Hepatocyte (in vitro differentiated cells): ENCODE data around the gene ATOH8. TPM values are rescaled to one million over a fixed set of nuclear protein-coding genes. Genes with fewer than 3 reads are reported as not detected.
A peak's percentile ranks its signal among the peaks of the same experiment; 100 is the strongest.
"Not testable (repeated sequence)": the region's sequence is repeated elsewhere in the genome, so short reads cannot be mapped to it uniquely, and the experiment has no call there.

Source experiments
- DNase-seq: peaks from one replicate; pipeline ENCODE4 v3.0.0-alpha.2; 2016; ENCODE audit warnings: low spot score
- H2AFZ ChIP-seq: fragments of 200-600 bp; sonication (generic); 2 replicates; pipeline ENCODE4 v1.6.0; 2016; ENCODE audit warnings: antibody characterized with exemption, mild to moderate bottlenecking
- H3K27ac ChIP-seq: fragments of 200-600 bp; sonication (generic); 2 replicates; pipeline ENCODE4 v1.5.1; 2016; ENCODE audit warnings: mild to moderate bottlenecking
- H3K27me3 ChIP-seq: fragments of 200-600 bp; sonication (generic); 2 replicates; pipeline ENCODE4 v1.6.1; 2016
- H3K36me3 ChIP-seq: fragments of 200-600 bp; sonication (generic); replicated peaks from 2 replicates; pipeline ENCODE4 v1.5.1; 2016; ENCODE audit warnings: low read depth; ENCODE audit not compliant: insufficient read depth
- H3K4me1 ChIP-seq: fragments of 200-600 bp; sonication (generic); 2 replicates; pipeline ENCODE4 v1.5.1; 2016; ENCODE audit warnings: mild to moderate bottlenecking, moderate library complexity; ENCODE audit not compliant: insufficient read depth
- H3K4me2 ChIP-seq: fragments of 200-600 bp; sonication (generic); 2 replicates; pipeline ENCODE4 v1.6.0; 2016
- H3K4me3 ChIP-seq: fragments of 200-600 bp; sonication (generic); 2 replicates; pipeline ENCODE4 v1.5.1; 2016; ENCODE audit warnings: mild to moderate bottlenecking
- H3K79me2 ChIP-seq: fragments of 200-600 bp; sonication (generic); 2 replicates; pipeline ENCODE4 v1.6.0; 2017; ENCODE audit warnings: mild to moderate bottlenecking
- H3K9me2 ChIP-seq: fragments of 200-600 bp; sonication (generic); replicated peaks from 2 replicates; pipeline ENCODE4 v1.6.0; 2017; ENCODE audit warnings: mild to moderate bottlenecking; ENCODE audit not compliant: insufficient read depth
- H3K9me3 ChIP-seq: fragments of 200-600 bp; sonication (generic); 2 replicates; pipeline ENCODE4 v1.5.1; 2016; ENCODE audit warnings: low read depth, mild to moderate bottlenecking
- H4K20me1 ChIP-seq: fragments of 200-600 bp; sonication (generic); 2 replicates; pipeline ENCODE4 v1.6.0; 2016; ENCODE audit warnings: mild to moderate bottlenecking; ENCODE audit not compliant: insufficient read depth, poor library complexity, severe bottlenecking
- EZH2 ChIP-seq: fragments of 200-600 bp; sonication (generic); IDR thresholded peaks from 2 replicates; pipeline ENCODE4 v1.6.1; 2016; ENCODE audit warnings: antibody characterized with exemption, mild to moderate bottlenecking, borderline replicate concordance
- EZH2phosphoT487 ChIP-seq: fragments of 200-600 bp; sonication (generic); IDR thresholded peaks from one replicate; pipeline ENCODE4 v1.6.1; 2018; ENCODE audit warnings: antibody characterized with exemption, mild to moderate bottlenecking, low read depth, moderate library complexity; ENCODE audit not compliant: unreplicated experiment, severe bottlenecking
- WGBS: methylation state at CpG from one replicate; pipeline ENCODE4 v1.1.6; 2016; ENCODE audit warnings: low lambda C conversion rate; ENCODE audit errors: missing lambda C conversion rate; 5-methylcytosine and 5-hydroxymethylcytosine counted together
- polyA plus RNA-seq: library from polyadenylated mRNA; unstranded; fragments of >200 nt; fragmentation: Nextera tagmentation; extraction: Ambion mirVana; gene quantifications from 2 replicates; pipeline ENCODE4 v1.2.1, GENCODE V29; 2016
- total RNA-seq: library from RNA; depleted of rRNA; stranded (reverse); fragments of >200 nt; gene quantifications from 2 replicates; pipeline ENCODE4 v1.2.3, GENCODE V29; 2014
- TF ChIP-seq, protein P1 (sequence below): fragments of 200-600 bp; sonication (generic); IDR thresholded peaks from 2 replicates; pipeline ENCODE4 v1.5.1; 2016; ENCODE audit warnings: antibody characterized with exemption, mild to moderate bottlenecking; ENCODE audit not compliant: poor library complexity

The ATOH8 gene
- total and polyA plus RNA-seq, 2 experiments from 2014 or later: 1.3 to 2.0 TPM

- Histone ChIP-seq H3K79me2 (no peaks in the 10 kb centered on the region), H3K9me2 (no peaks in the 10 kb centered on the region), H3K4me1 (peaks cover 5% of the 10 kb centered on the region), H4K20me1 (no peaks in the 10 kb centered on the region), H3K27me3 (no peaks in the 10 kb centered on the region), H2AFZ (no peak overlapping the region), H3K27ac (peak overlapping the region; percentile 79), H3K36me3 (no peaks in the 10 kb centered on the region), H3K9me3 (no peaks in the 10 kb centered on the region), H3K4me2 (no peak overlapping the region), H3K4me3 (no peak overlapping the region)
- 74% methylated on average over 9 of the region's 9 CpGs for WGBS
- TF ChIP-seq EZH2 (no peak), EZH2phosphoT487 (no peak)
- TF ChIP-seq, protein P1, sequence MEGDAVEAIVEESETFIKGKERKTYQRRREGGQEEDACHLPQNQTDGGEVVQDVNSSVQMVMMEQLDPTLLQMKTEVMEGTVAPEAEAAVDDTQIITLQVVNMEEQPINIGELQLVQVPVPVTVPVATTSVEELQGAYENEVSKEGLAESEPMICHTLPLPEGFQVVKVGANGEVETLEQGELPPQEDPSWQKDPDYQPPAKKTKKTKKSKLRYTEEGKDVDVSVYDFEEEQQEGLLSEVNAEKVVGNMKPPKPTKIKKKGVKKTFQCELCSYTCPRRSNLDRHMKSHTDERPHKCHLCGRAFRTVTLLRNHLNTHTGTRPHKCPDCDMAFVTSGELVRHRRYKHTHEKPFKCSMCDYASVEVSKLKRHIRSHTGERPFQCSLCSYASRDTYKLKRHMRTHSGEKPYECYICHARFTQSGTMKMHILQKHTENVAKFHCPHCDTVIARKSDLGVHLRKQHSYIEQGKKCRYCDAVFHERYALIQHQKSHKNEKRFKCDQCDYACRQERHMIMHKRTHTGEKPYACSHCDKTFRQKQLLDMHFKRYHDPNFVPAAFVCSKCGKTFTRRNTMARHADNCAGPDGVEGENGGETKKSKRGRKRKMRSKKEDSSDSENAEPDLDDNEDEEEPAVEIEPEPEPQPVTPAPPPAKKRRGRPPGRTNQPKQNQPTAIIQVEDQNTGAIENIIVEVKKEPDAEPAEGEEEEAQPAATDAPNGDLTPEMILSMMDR: no peak
- DNase-seq: peak; percentile 68
These were observed 40.8 kb upstream of the ATOH8 start for GRCh38 chr2:85712849-85713612.

GRCh38 chr2:85713836-85714235 lies 40.0 kb upstream of the ATOH8 start:
- no peak for DNase-seq
- TF ChIP-seq, protein P1: no peak
- TF ChIP-seq EZH2: no peak
- Histone ChIP-seq H3K9me2 (no peaks in the 10 kb centered on the region), H3K36me3 (no peaks in the 10 kb centered on the region), H2AFZ (no peak overlapping the region), H3K79me2 (no peaks in the 10 kb centered on the region), H4K20me1 (no peaks in the 10 kb centered on the region), H3K4me2 (no peak overlapping the region), H3K9me3 (no peaks in the 10 kb centered on the region), H3K27me3 (no peaks in the 10 kb centered on the region), H3K4me3 (no peak overlapping the region), H3K27ac (peak overlapping the region; percentile 37), H3K4me1 (peaks cover 5% of the 10 kb centered on the region)
- WGBS: 92% methylated on average over 5 of the region's 5 CpGs

DNA sequence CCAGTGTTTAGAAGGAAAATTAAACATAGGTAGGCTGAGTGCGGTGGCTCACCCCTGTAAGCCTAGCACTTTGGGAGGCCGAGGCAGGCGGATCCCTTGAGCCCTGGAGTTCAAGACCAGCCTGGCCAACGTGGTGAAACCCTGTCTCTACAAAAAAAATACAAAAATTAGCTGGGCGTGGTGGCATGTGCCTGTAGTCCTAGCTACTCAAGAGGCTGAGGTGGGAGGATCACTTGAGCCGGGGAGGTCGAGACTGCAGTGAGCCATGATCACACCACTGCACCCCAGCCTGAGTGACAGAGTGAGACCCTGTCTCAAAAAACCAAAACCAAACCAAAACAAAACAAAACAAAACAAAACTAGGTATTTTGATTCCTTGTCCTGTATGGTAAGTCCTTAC lies 39.4 kb upstream of the ATOH8 start:
- not testable (repeated sequence) for H3K4me1 ChIP-seq, H3K4me3 ChIP-seq, H3K36me3 ChIP-seq, DNase-seq, H3K27ac ChIP-seq, H3K9me3 ChIP-seq, H4K20me1 ChIP-seq, H3K79me2 ChIP-seq, H3K9me2 ChIP-seq, H3K27me3 ChIP-seq, H2AFZ ChIP-seq, H3K4me2 ChIP-seq
- 95% methylated on average over 7 of the region's 7 CpGs for WGBS

GRCh38 chr2:85714841-85715240 lies 39.0 kb upstream of the ATOH8 start:
- no peak for DNase-seq
- Histone ChIP-seq H4K20me1 (no peaks in the 10 kb centered on the region), H3K27me3 (no peaks in the 10 kb centered on the region), H3K79me2 (no peaks in the 10 kb centered on the region), H3K9me3 (no peaks in the 10 kb centered on the region), H2AFZ (no peak overlapping the region), H3K4me2 (no peak overlapping the region), H3K4me1 (peaks cover 5% of the 10 kb centered on the region), H3K9me2 (no peaks in the 10 kb centered on the region), H3K36me3 (no peaks in the 10 kb centered on the region), H3K27ac (no peak overlapping the region), H3K4me3 (no peak overlapping the region)
- 89% methylated on average over 8 of the region's 8 CpGs for WGBS
- TF ChIP-seq EZH2phosphoT487 (no peak), EZH2 (no peak)
- TF ChIP-seq, protein P1: no peak
